ENCODE data around the gene GSN.

The GSN gene

GRCh38 chr9:121274851-121275250, 6.9 kb downstream of the GSN start:
- DNase-seq, result no peak

- DNase-seq, result no peak
Observed at GRCh38 chr9:121275781-121276658, 8.1 kb downstream of the GSN start.

- no peak for DNase-seq
Observed at GRCh38 chr9:121277026-121277425, 9.1 kb downstream of the GSN start.

- no peak for DNase-seq
Observed at GRCh38 chr9:121277518-121278295, 9.7 kb downstream of the GSN start.

- DNase-seq, result peak; percentile 66
Observed at GRCh38 chr9:121278477-121279261, 10.7 kb downstream of the GSN start.

GRCh38 chr9:121279776-121280388, 11.9 kb downstream of the GSN start:
- no peak for DNase-seq

- no peak for DNase-seq
Observed at GRCh38 chr9:121280715-121281613, 13.0 kb downstream of the GSN start.

- no peak for DNase-seq
Observed at GRCh38 chr9:121281614-121282276, 13.8 kb downstream of the GSN start.

GRCh38 chr9:121282277-121283079, 14.5 kb downstream of the GSN start:
- no peak for DNase-seq

GRCh38 chr9:121283080-121283398, 15.1 kb downstream of the GSN start:
- DNase-seq, result no peak

GRCh38 chr9:121283856-121284732, 16.1 kb downstream of the GSN start:
- DNase-seq, result no peak

GRCh38 chr9:121284733-121285451, 16.9 kb downstream of the GSN start:
- DNase-seq, result no peak

GRCh38 chr9:121285835-121286687, 18.1 kb downstream of the GSN start:
- DNase-seq, result peak; percentile 82

GRCh38 chr9:121286688-121286972, 18.7 kb downstream of the GSN start:
- no peak for DNase-seq

- peak; percentile 80 for DNase-seq
Observed at GRCh38 chr9:121286973-121287741, 19.2 kb downstream of the GSN start.

GRCh38 chr9:121288673-121289025, 20.7 kb downstream of the GSN start:
- no peak for DNase-seq
